Vagina (tissue), 2 donors: ENCODE data around the gene BSND.

Source experiments
- CTCF ChIP-seq, 3 experiments: fragments of 450-650 bp in 2 of 3; fragments of 200-600 bp in 1 of 3; sonication (generic) in 1 of 3; IDR thresholded peaks; one replicate each; pipeline ENCODE4 v1.5.1; 2017 to 2019; ENCODE audit warnings: antibody characterized with exemption in 3 of 3, mild to moderate bottlenecking in 2 of 3, moderate library complexity in 2 of 3
- POLR2A ChIP-seq, 2 donors: fragments of 450-650 bp; IDR thresholded peaks; one replicate each; pipeline ENCODE4 v1.6.1; 2017; ENCODE audit warnings: antibody characterized with exemption in 2 of 2, mild to moderate bottlenecking in 2 of 2, moderate library complexity in 2 of 2

GRCh38 chr1:54984131-54984842 lies 14.4 kb upstream of the BSND start:
- TF ChIP-seq CTCF (IDR thresholded peaks at IDR 0.05) (no peak), POLR2A (IDR thresholded peaks at IDR 0.05) (no peak)
